Activated CD4-positive, alpha-beta T cell treated with anti-CD3 and anti-CD28 coated beads, Interleukin-10, Interleukin-2, amounts not matched to agents 100 ng/mL and 50 ng/mL, durations not matched to agents 16 hours and 8 hours (primary cell): ENCODE data around the gene ASMTL.
"Not testable (repeated sequence)": the region's sequence is repeated elsewhere in the genome, so short reads cannot be mapped to it uniquely, and the experiment has no call there.

ENCODE experiments used
- DNase-seq: peaks from one replicate; pipeline ENCODE4 v3.0.0-alpha.2; 2020

Gene ASMTL

DNA sequence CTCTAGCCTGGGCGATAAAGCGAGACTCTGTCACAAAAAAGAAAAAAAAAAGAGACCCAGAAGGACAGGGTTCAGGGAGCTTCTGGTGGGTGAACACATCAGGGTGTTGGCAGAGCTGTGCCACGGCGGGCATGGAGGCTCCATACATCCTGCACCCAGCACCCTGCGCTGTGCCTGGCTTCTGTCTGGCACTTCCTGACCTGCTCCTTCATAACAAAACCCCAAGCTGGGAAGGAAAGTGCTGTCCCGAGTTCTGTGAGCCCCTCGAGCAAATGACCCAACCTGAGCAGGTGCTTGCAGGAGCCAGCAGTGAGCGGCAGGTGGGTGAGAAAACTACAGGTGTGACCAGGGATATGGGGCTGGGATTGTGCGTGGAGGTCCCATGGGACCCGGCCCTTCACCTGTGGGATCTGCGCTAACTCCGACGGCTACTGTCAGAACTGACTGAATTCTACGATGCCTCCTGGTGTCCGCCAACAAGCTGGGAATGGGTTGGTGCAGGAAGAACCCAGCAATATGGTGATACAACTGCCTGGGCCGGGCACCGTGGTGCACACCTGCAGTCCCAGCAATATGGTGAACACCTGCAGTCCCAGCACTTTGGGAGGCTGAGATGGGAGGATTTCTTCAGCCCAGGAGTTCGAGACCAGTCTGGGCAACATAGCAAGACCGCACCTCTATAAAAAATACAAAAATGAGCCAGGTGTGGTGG, 18.9 kb downstream of the ASMTL start:
- DNase-seq, result no peak

- DNase-seq, result peak; percentile 57
These were observed 22.3 kb downstream of the ASMTL start for GRCh38 chrX:1430451-1430850.

- no peak for DNase-seq
These were observed 25.0 kb downstream of the ASMTL start for GRCh38 chrX:1427756-1428155.

DNA sequence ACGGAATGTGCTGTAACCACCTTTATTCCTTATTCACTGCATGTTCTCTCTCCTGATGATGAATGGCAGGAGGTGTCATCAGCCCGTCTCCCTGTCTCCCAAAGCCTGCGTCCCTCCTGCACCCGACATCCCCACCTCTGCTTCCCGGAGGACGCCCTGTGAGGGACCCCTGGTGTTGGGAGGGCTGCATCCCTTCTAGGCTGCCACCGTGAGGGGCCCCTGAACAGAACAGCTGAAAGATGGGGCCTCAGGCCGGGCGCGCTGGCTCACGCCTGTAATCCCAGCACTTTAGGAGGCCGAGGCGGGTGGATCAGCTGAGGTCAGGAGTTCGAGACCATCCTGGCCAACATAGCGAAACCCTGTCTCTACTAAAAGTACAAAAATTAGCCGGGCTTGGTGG, 26.4 kb downstream of the ASMTL start:
- DNase-seq, result not testable (repeated sequence)

DNA sequence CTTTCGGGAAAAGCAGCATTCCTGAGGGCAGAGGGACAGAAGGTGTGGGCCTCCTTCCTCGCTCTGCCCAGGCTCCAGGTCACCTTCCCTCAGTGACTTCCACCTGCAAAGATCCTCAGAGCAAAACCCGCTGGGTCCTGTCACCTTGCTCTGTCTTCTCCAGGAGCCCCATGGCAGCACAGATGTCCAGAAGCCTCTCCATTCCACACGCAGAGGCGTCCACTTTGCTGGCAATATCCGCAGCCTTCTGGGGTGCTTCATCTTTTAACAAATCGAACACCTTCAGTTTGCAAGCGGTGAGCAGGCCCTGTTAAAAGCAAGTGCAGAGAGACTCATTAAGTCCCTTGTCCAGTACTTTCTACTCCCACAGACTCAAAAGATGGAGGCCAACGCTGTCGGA, 27.3 kb downstream of the ASMTL start:
- no peak for DNase-seq

- DNase-seq, result no peak
These were observed 28.4 kb downstream of the ASMTL start for GRCh38 chrX:1424147-1424851.

DNA sequence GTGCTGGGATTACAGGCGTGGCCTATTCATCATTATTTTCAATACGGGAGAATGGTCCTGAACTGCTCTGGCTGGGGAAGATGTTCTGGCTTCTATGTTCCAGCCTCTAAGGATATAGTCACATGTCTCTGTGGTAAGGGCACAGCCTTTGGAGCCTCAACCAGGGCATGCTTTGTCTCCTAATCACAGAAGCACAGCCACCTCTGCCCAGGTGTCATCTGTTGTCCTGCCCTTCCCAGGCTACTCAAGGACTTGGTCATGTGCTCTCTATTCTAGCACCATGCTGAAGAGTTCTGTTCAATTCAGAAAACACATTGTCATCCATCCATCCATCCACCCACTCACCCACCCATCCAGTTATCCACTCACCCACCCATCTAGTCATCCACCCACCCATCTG, 29.5 kb downstream of the ASMTL start:
- DNase-seq, result no peak

GRCh38 chrX:1422135-1422465, 30.6 kb downstream of the ASMTL start:
- DNase-seq, result no peak

GRCh38 chrX:1421433-1422134, 31.1 kb downstream of the ASMTL start:
- no peak for DNase-seq

- DNase-seq, result no peak
These were observed 32.3 kb downstream of the ASMTL start for GRCh38 chrX:1420371-1420770.

DNA sequence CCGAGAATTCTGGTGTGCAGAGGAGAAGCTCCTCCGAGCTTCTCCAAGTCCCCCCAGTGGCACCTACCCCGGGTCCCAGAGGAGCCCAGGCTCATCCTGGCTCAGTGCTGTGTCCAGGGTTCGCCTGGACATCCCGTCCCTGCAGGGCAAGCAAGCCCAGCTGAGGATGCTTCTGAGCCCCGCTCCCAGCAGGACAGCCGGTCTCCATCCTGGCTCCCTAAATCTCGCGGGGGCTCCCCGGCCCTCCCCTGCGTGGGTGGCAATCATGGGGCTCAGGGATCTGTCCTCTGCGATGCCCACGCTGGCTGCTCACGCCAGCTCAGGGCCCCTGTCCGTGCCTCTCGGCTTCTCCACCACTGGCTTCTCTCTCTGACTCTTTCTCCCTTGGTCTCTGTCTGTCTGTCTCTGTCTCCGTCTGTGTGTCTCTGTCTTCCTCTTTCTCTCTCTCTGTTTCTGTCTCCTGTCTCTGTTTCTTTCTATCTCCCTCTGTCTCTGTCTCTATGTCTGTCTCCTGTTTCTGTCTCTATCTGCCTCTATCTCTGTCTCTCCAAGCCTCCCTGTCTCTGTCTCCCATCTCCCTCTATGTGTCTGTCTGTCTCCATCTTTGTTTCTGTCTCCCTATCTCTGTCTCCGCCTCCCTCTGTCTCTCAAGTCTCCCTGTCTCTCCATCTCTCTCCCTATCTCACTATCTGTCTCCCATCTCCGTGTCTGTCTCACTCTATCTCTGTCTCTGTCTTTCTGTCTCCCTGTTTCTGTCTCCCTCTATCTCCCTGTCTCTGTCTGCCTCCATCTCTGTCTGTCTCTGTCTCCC, 33.0 kb downstream of the ASMTL start:
- no peak for DNase-seq

- no peak for DNase-seq
These were observed 33.7 kb downstream of the ASMTL start for GRCh38 chrX:1418901-1419544.

DNA sequence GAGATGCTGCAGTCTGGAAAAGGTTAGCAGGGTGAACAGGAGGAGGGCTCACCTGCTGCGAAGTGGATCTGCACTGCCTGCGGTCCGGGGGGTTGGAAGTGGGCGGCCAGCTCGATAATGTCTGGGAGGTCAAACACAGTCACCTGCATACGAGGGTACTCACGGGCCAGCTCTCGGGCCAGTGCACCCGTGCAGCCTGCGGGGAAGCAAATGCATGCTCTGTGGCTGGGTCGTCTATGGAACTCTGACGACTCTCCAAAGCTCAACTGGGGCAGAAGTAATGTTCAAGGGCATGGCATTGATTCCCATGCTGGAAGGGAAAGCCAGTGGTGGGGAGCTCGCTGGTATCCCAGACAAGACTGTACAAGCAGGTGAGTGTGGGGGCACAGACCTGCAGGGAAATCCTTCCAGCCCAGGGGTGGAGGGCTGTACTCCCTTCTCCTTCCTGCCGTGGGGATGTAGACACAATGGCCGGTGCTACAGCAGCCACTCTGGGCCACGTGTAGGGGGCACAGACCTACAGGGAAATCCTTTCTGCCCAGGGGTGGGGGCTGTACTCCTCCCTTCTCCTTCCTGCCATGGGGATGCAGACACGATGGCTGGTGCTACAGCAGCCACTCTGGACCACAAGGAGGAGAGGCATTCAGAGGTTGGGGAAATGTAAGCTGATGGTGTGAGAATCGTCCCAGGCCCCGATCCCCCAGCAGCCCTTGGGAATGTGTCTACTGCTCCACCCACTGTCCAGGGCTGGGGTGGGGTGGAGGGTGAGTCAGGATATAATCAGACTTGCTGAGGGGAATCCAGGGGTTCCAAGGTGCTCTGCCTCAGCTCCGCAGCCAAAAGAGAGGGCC, 34.6 kb downstream of the ASMTL start:
- DNase-seq, result no peak

- no peak for DNase-seq
These were observed 35.5 kb downstream of the ASMTL start for GRCh38 chrX:1416965-1417760.

- no peak for DNase-seq
These were observed 36.4 kb downstream of the ASMTL start for GRCh38 chrX:1416327-1416784.

DNA sequence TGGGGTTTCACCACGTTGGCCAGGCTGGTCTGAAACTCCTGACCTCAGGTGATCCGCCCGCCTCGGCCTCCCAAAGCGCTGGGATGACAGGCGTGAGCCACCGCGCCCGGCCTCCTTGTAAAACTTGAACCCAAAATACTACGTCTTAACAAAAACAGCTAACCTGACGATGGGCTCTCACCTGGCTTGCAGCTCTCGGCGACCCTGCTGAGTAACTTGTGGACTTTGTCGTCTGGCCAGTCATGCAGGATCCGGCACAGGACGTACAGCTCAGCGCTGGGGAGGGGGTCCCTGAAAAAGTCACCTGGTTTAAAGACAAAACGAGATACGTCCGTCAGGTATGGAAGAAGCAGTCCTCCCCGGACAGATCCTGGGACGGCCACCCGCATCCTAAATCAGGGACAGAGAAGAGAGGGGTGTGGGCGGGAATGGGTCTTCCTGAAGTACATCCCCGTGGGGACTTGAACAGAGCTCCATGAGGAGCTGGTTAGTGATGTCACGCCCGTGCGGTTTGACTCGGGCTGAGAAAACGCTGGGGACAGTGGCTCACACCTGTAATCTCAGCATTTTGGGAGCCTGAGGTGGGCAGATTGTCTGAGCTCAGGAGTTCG, 40.1 kb downstream of the ASMTL start:
- DNase-seq, result no peak

GRCh38 chrX:1411326-1411725, 41.4 kb downstream of the ASMTL start:
- no peak for DNase-seq

- no peak for DNase-seq
These were observed 45.7 kb downstream of the ASMTL start for GRCh38 chrX:1407035-1407434.

DNA sequence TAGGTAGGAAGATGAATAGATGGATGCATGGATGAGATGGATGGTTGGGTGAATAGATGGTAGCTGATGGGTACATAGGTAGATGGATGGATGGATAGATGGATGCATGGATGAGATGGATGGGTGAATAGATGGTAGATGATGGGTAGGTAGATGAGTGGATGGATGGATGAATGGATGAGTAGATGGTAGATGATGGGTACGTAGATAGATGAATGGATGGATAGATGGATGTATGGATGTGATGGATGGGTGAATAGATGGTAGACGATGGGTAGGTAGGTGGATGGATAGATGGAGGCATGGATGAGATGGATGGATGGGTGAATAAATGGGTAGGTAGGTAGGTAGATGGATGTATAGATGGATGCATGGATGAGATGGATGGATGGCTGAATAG, 46.9 kb downstream of the ASMTL start:
- DNase-seq, result not testable (repeated sequence)

DNA sequence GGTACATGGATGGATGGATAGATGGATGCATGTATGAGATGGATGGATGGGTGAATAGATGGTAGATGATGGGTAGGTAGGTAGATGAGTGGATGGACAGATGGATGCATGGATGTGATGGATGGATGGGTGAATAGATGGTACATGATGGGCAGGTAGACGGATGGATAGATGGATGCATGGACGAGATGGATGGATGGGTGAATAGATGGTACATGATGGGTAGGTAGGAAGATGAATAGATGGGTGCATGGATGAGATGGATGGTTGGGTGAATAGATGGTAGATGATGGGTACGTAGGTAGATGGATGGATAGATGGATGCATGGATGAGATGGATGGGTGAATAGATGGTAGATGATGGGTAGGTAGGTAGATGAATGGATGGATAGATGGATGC, 48.8 kb downstream of the ASMTL start:
- not testable (repeated sequence) for DNase-seq
